PC-9 (cell line): Measurements from ENCODE around the gene SYNJ2.

ENCODE experiments used
- EZH2 ChIP-seq: fragments of 200-600 bp; sonication (generic); IDR thresholded peaks from 2 replicates; pipeline ENCODE4 v1.8.0; 2017; ENCODE audit warnings: antibody characterized with exemption, low read depth
- TF ChIP-seq, protein P1 (sequence below): fragments of 200-600 bp; sonication (generic); conservative IDR thresholded peaks from 2 replicates; pipeline ENCODE4 v1.6.1; 2017; ENCODE audit warnings: mixed run types, antibody characterized with exemption, mild to moderate bottlenecking, moderate library complexity

DNA sequence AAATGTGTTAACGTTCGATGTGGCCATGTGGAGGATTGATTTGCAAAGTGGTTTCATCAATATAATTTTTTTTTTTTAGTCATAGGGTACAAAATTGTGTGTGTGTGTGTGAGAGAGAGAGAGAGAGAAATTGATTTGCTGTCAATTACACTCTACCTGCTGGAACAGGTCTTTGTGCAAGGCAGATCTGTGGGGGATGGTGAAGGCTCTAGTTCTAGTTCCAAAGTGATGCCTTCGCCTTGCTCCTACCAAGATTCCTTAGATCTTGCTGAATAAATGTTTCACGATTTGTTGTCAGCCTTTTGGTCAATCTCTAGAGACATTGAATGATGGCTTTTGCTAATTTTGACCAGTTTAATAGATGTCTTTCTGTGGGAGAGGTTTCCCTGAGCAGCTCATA is 121.6 kb downstream of the SYNJ2 start:
- TF ChIP-seq, protein P1, sequence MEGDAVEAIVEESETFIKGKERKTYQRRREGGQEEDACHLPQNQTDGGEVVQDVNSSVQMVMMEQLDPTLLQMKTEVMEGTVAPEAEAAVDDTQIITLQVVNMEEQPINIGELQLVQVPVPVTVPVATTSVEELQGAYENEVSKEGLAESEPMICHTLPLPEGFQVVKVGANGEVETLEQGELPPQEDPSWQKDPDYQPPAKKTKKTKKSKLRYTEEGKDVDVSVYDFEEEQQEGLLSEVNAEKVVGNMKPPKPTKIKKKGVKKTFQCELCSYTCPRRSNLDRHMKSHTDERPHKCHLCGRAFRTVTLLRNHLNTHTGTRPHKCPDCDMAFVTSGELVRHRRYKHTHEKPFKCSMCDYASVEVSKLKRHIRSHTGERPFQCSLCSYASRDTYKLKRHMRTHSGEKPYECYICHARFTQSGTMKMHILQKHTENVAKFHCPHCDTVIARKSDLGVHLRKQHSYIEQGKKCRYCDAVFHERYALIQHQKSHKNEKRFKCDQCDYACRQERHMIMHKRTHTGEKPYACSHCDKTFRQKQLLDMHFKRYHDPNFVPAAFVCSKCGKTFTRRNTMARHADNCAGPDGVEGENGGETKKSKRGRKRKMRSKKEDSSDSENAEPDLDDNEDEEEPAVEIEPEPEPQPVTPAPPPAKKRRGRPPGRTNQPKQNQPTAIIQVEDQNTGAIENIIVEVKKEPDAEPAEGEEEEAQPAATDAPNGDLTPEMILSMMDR, result no peak
- TF ChIP-seq EZH2, result no peak
